ENCODE data around the gene PRKG1. TPM values are rescaled to one million over a fixed set of nuclear protein-coding genes. Genes with fewer than 3 reads are reported as not detected.

The PRKG1 gene
- total RNA-seq, 1 experiment from 2014 or later: 10.4 TPM

GRCh38 chr10:51937308-51938140 is 863.2 kb downstream of the PRKG1 start:
- Histone ChIP-seq H3K27me3 (ENCODE audit: insufficient read depth, low read length) (no peaks in the 10 kb centered on the region), H3K4me1 (ENCODE audit: insufficient read depth, low read length) (0 out of 2 replicates have a peak, but pooled peaks cover under 1% of the 10 kb centered on the region), H3K27ac (ENCODE audit: insufficient read length, low read depth, low read length) (no peak overlapping the region), H3K56ac (ENCODE audit: insufficient read length, low read depth, low read length) (no peak overlapping the region), H3K4ac (ENCODE audit: low read depth, low read length) (no peak overlapping the region), H3K14ac (ENCODE audit: insufficient read depth, low read length) (no peak overlapping the region), H4K5ac (ENCODE audit: insufficient read length, low read depth, low read length) (no peak overlapping the region), H2BK20ac (ENCODE audit: low read depth, low read length, poor library complexity, severe bottlenecking) (no peak overlapping the region), H3T11ph (ENCODE audit: low read length) (no peak overlapping the region), H3K9ac (ENCODE audit: extremely low read depth, insufficient read length, low read length) (no peak overlapping the region), H4K91ac (ENCODE audit: insufficient read length, low read depth, low read length) (no peak overlapping the region), H3K23ac (ENCODE audit: insufficient read length, low read depth, low read length) (no peak overlapping the region), H2BK5ac (ENCODE audit: insufficient read length, low read length) (no peak overlapping the region), H4K20me1 (ENCODE audit: control insufficient read depth, insufficient read depth, insufficient read length) (no peaks in the 10 kb centered on the region), H3K4me2 (ENCODE audit: insufficient read depth, insufficient read length, low read length) (no peak overlapping the region), H3K79me2 (ENCODE audit: insufficient read depth, low read length) (no peaks in the 10 kb centered on the region), H2AK5ac (ENCODE audit: insufficient read length, low read length) (no peak overlapping the region), H3K9me3 (ENCODE audit: control insufficient read depth, low read depth, low read length) (no peaks in the 10 kb centered on the region), H2BK120ac (ENCODE audit: low read depth, low read length, poor library complexity, severe bottlenecking) (no peak overlapping the region), H2AFZ (ENCODE audit: low read length) (no peak overlapping the region), H2BK12ac (ENCODE audit: insufficient read length, low read depth, low read length) (no peak overlapping the region), H3K79me1 (ENCODE audit: insufficient read depth, low read depth, low read length, poor library complexity, severe bottlenecking) (no peaks in the 10 kb centered on the region), H2BK15ac (ENCODE audit: low read depth, low read length) (no peak overlapping the region), H3K23me2 (ENCODE audit: insufficient read length, low read depth, low read length, poor library complexity, severe bottlenecking) (no peaks in the 10 kb centered on the region), H4K8ac (replicated peaks; ENCODE audit: insufficient read length, low read depth, low read length) (no peak overlapping the region), H3K18ac (ENCODE audit: insufficient read length, low read depth, low read length) (no peak overlapping the region)
- no peaks in the 10 kb centered on the region for H3K27me3 Mint-ChIP-seq (ENCODE audit: low read depth)
- H3K27ac Mint-ChIP-seq: no peak overlapping the region
- WGBS (ENCODE audit: extremely low coverage, insufficient read length, low lambda C conversion rate): no CpG with 5 or more reads among the region's 7 CpGs
- H3K4me3 Mint-ChIP-seq: no peak overlapping the region
- TF ChIP-seq CTCF (conservative IDR thresholded peaks at IDR 0.05): no peak
- DNase-seq: no peak
- peaks cover 0 to 4% of the 10 kb centered on the region in 2 experiments; a peak in 1 of 5 replicates for H3K9me3 Mint-ChIP-seq
- no peaks in the 10 kb centered on the region; a peak in 1 of 7 replicates for H3K36me3 Mint-ChIP-seq (ENCODE audit: insufficient read depth in 1 of 3, low read depth in 3 of 3)
- H3K4me1 Mint-ChIP-seq: no peaks in the 10 kb centered on the region

All from H9 (cell line).